ENCODE data around the gene PPP2R3C. TPM values are rescaled to one million over a fixed set of nuclear protein-coding genes. Genes with fewer than 3 reads are reported as not detected.

The PPP2R3C gene
- total and polyA plus RNA-seq, 4 donors, result 19.6 to 42.1 (median 27.3) TPM

GRCh38 chr14:35122696-35123387 lies 1.1 kb upstream of the PPP2R3C start:
- H3K4me1 ChIP-seq (ENCODE audit: control insufficient read depth in 5 of 5, insufficient read depth in 5 of 5, low read length in 5 of 5), result peaks cover 0 to 17% (median 6%) of the 10 kb centered on the region in 5 donors
- peak; percentile 5 for ATAC-seq (ENCODE audit: insufficient read depth, low FRiP score)
- 2 to 5% methylated on average over 23 of the region's 23 CpGs for WGBS, 2 donors
- H3K9ac ChIP-seq (ENCODE audit: insufficient read depth in 1 of 2, low read length in 2 of 2), result peak overlapping the region; percentile 35 to 98
- DNase-seq, result peak in 1 of 3 donors; percentile 18
- TF ChIP-seq CTCF (IDR thresholded peaks at IDR 0.05; ENCODE audit: control extremely low read depth, extremely low read depth), result no peak
- H3K27me3 ChIP-seq (ENCODE audit: control insufficient read depth in 3 of 3, insufficient read depth in 3 of 3, low read length in 2 of 3), result no peaks in the 10 kb centered on the region
- no peaks in the 10 kb centered on the region for H3K9me3 ChIP-seq (ENCODE audit: control insufficient read depth in 4 of 4, insufficient read depth in 3 of 4, low read length in 3 of 4)
- H3K27ac ChIP-seq (ENCODE audit: low read depth in 1 of 2, low read length in 1 of 2), result peak overlapping the region; percentile 95 to 97
- peaks cover 0 to 3% (median under 1%) of the 10 kb centered on the region in 4 donors for H3K36me3 ChIP-seq (ENCODE audit: control insufficient read depth in 4 of 4, insufficient read depth in 4 of 4, low read length in 4 of 4)
- H3K4me3 ChIP-seq, result peak overlapping the region; percentile 79

- Histone ChIP-seq H3K36me3 (ENCODE audit: control insufficient read depth in 4 of 4, insufficient read depth in 4 of 4, low read length in 4 of 4) (peaks cover 0 to 10% (median under 1%) of the 10 kb centered on the region in 4 donors), H3K9me3 (ENCODE audit: control insufficient read depth in 4 of 4, insufficient read depth in 3 of 4, low read length in 3 of 4) (no peaks in the 10 kb centered on the region), H3K4me1 (ENCODE audit: control insufficient read depth in 5 of 5, insufficient read depth in 5 of 5, low read length in 5 of 5) (peaks cover 0 to 17% (median 6%) of the 10 kb centered on the region in 5 donors), H3K27me3 (ENCODE audit: control insufficient read depth in 3 of 3, insufficient read depth in 3 of 3, low read length in 2 of 3) (no peaks in the 10 kb centered on the region), H3K4me3 (peak overlapping the region; percentile 79), H3K9ac (ENCODE audit: insufficient read depth in 1 of 2, low read length in 2 of 2) (peak overlapping the region; percentile 91 to 98), H3K27ac (ENCODE audit: low read depth in 1 of 2, low read length in 1 of 2) (peak overlapping the region; percentile 95 to 97)
- no peak for TF ChIP-seq CTCF (IDR thresholded peaks at IDR 0.05; ENCODE audit: control extremely low read depth, extremely low read depth)
- peak in 1 of 3 donors; percentile 18 for DNase-seq
- WGBS, 2 donors, result 18 to 21% methylated on average over 34 of the region's 34 CpGs
- no peak for ATAC-seq (ENCODE audit: insufficient read depth, low FRiP score)
These were observed 534 bp downstream of the PPP2R3C start for GRCh38 chr14:35121026-35121886.

GRCh38 chr14:35117112-35117511 lies 4.7 kb downstream of the PPP2R3C start:
- Histone ChIP-seq H3K9ac (ENCODE audit: insufficient read depth in 1 of 2, low read length in 2 of 2) (no peak overlapping the region), H3K27ac (ENCODE audit: low read depth in 1 of 2, low read length in 1 of 2) (no peak overlapping the region), H3K36me3 (ENCODE audit: control insufficient read depth in 4 of 4, insufficient read depth in 4 of 4, low read length in 4 of 4) (peaks cover 8 to 20% (median 15%) of the 10 kb centered on the region in 4 donors), H3K4me1 (ENCODE audit: control insufficient read depth in 5 of 5, insufficient read depth in 5 of 5, low read length in 5 of 5) (peaks cover 0 to 6% (median 3%) of the 10 kb centered on the region in 5 donors), H3K9me3 (ENCODE audit: control insufficient read depth in 4 of 4, insufficient read depth in 3 of 4, low read length in 3 of 4) (no peaks in the 10 kb centered on the region), H3K27me3 (ENCODE audit: control insufficient read depth in 3 of 3, insufficient read depth in 3 of 3, low read length in 2 of 3) (no peaks in the 10 kb centered on the region), H3K4me3 (no peak overlapping the region)
- DNase-seq (no peak), ATAC-seq (ENCODE audit: insufficient read depth, low FRiP score) (no peak)
- no peak for TF ChIP-seq CTCF (IDR thresholded peaks at IDR 0.05; ENCODE audit: control extremely low read depth, extremely low read depth)
- WGBS, 2 donors, result 96% methylated on average over 2 of the region's 2 CpGs
